Progenitor cell of endocrine pancreas (in vitro differentiated cells): ENCODE measurements around the gene ENTR1. TPM values are rescaled to one million over a fixed set of nuclear protein-coding genes. Genes with fewer than 3 reads are reported as not detected.

Experiments
- DNase-seq: peaks from one replicate; pipeline ENCODE4 v3.0.0; 2021; ENCODE audit warnings: low spot score; ENCODE audit not compliant: unreplicated experiment
- H3K27ac Mint-ChIP-seq: 2 replicates; pipeline ENCODE4 v1.8.0; 2021; ENCODE audit warnings: mild to moderate bottlenecking, moderate library complexity, mixed read lengths
- H3K27me3 Mint-ChIP-seq: 2 replicates; pipeline ENCODE4 v1.8.0; 2021; ENCODE audit warnings: mixed read lengths
- H3K36me3 Mint-ChIP-seq: 2 replicates; pipeline ENCODE4 v1.8.0; 2022; ENCODE audit warnings: mixed read lengths; ENCODE audit not compliant: insufficient read depth
- H3K4me1 Mint-ChIP-seq: 2 replicates; pipeline ENCODE4 v1.8.0; 2021; ENCODE audit warnings: low read depth, mixed read lengths
- H3K4me3 Mint-ChIP-seq: 2 replicates; pipeline ENCODE4 v1.8.0; 2021; ENCODE audit warnings: low read depth, mild to moderate bottlenecking, moderate library complexity, mixed read lengths
- H3K9me3 Mint-ChIP-seq: 2 replicates; pipeline ENCODE4 v1.8.0; 2021; ENCODE audit warnings: low read depth, mixed read lengths
- total RNA-seq: library from RNA; stranded (reverse); gene quantifications from 2 replicates; pipeline ENCODE4 v1.2.1, GENCODE V29; 2021
- TF ChIP-seq, protein P1 (sequence below): fragments of 200-600 bp; sonication (generic); IDR thresholded peaks from one replicate; pipeline ENCODE4 v1.5.0; 2021; ENCODE audit warnings: antibody characterized with exemption, mild to moderate bottlenecking; ENCODE audit not compliant: unreplicated experiment

The ENTR1 gene
- total RNA-seq, 1 donor from 2014 or later = 70.9 TPM

DNA sequence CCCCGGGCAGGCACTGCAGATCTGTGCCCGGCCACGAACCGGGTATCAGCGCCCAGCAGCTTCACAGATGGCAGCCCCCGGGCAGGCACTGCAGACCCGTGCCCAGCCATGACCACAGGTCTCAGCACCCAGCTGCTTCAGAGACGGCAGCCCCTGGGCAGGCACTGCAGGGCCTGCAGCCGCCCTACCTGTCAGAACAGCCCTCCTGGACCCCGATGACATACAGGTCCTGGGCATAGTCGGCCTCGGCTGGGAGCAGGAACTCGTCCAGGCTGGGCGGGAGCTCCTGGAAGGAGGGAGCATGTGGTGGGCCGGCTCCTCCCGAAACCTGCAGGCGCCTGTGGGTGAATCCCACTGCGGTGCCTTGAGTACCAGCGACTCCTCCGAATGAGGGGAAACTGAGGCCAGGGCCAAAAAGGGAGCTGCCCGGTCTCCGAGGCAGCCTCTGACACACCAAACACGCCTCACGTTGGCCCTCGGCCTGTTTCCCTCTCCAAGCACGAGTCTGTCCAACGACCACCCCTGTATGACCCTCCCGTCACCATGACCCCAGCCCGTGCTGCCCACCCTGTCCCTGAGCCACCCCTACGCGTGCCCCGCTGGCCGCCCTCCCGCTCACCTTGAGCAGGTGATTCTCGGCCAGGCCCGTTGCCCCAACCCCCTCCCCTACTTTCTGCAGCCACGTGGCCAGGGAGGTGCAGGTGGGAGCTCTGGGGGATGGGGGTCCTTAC lies 23.6 kb upstream of the ENTR1 start:
- H3K36me3 Mint-ChIP-seq = peaks cover 2% of the 10 kb centered on the region

DNA sequence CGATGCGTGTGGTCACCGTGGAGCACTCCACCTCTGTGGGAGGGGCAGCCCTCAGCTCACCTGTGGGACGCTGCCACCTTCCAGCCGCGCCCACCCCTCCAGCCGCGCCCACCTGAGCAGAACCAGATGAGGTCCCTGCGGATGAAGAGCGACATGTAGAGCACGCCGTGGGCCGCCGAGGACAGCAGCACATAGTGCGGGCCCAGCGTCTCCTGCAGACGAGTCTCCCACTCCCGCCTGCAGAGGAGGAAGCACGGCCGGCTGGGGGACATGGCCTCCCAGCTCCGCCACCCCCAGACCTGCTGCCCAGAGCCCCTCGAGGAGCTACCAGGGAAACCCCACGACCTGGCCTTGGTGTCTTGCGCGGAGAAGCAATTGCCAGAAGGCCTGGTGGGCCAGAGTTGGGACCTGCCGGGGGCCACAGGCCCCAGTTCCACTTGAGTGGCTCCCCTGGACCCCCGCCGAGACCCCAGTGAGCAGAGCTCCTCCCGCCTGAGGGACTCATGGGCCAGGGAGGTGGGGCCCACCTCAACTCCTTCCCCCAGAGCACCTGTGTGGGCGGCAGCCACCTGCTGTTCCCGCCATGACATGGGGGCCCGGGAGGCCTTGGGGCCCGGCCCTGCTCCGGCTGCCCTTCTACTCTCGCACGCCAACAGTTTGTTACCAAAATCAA lies 22.8 kb upstream of the ENTR1 start:
- DNase-seq = no peak
- H3K27ac Mint-ChIP-seq = peak overlapping the region; percentile 16
- H3K27me3 Mint-ChIP-seq = no peaks in the 10 kb centered on the region
- peaks cover 2% of the 10 kb centered on the region for H3K36me3 Mint-ChIP-seq
- TF ChIP-seq, protein P1, sequence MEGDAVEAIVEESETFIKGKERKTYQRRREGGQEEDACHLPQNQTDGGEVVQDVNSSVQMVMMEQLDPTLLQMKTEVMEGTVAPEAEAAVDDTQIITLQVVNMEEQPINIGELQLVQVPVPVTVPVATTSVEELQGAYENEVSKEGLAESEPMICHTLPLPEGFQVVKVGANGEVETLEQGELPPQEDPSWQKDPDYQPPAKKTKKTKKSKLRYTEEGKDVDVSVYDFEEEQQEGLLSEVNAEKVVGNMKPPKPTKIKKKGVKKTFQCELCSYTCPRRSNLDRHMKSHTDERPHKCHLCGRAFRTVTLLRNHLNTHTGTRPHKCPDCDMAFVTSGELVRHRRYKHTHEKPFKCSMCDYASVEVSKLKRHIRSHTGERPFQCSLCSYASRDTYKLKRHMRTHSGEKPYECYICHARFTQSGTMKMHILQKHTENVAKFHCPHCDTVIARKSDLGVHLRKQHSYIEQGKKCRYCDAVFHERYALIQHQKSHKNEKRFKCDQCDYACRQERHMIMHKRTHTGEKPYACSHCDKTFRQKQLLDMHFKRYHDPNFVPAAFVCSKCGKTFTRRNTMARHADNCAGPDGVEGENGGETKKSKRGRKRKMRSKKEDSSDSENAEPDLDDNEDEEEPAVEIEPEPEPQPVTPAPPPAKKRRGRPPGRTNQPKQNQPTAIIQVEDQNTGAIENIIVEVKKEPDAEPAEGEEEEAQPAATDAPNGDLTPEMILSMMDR = no peak
- no peak overlapping the region for H3K4me3 Mint-ChIP-seq
- peaks cover 14% of the 10 kb centered on the region for H3K4me1 Mint-ChIP-seq
- no peaks in the 10 kb centered on the region for H3K9me3 Mint-ChIP-seq

More for the DNA sequence above, 23.6 kb upstream of the ENTR1 start:
- Mint-ChIP-seq H3K9me3 (no peaks in the 10 kb centered on the region), H3K4me3 (no peak overlapping the region), H3K27me3 (no peaks in the 10 kb centered on the region), H3K4me1 (peaks cover 17% of the 10 kb centered on the region), H3K27ac (no peak overlapping the region)
- TF ChIP-seq, protein P1 = no peak
- no peak for DNase-seq

DNA sequence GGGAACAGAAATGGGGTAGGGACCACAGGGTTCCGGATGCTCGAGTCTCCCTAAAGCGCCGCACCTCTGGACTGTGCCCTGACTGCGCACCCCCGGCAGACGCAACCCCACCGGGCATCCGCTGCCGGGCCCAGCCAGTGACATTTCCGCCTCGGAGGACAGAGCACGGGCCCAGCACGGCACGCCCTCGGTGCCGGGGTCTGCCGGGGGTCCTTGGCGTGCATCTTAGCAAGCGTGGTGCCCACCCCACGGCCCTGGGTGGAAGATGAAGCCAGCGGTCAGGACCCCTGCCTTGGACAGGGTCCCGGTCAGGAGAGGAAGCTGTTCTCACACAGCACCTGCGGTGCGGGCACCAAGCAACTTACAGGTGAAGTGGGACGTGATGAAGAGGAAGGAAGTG lies 22.2 kb upstream of the ENTR1 start:
- peaks cover 11% of the 10 kb centered on the region for H3K4me1 Mint-ChIP-seq
- no peak for DNase-seq
- TF ChIP-seq, protein P1 = no peak
- no peaks in the 10 kb centered on the region for H3K27me3 Mint-ChIP-seq
- peaks cover 2% of the 10 kb centered on the region for H3K36me3 Mint-ChIP-seq
- H3K27ac Mint-ChIP-seq = peak overlapping the region; percentile 16
- H3K4me3 Mint-ChIP-seq = no peak overlapping the region
- no peaks in the 10 kb centered on the region for H3K9me3 Mint-ChIP-seq

DNA sequence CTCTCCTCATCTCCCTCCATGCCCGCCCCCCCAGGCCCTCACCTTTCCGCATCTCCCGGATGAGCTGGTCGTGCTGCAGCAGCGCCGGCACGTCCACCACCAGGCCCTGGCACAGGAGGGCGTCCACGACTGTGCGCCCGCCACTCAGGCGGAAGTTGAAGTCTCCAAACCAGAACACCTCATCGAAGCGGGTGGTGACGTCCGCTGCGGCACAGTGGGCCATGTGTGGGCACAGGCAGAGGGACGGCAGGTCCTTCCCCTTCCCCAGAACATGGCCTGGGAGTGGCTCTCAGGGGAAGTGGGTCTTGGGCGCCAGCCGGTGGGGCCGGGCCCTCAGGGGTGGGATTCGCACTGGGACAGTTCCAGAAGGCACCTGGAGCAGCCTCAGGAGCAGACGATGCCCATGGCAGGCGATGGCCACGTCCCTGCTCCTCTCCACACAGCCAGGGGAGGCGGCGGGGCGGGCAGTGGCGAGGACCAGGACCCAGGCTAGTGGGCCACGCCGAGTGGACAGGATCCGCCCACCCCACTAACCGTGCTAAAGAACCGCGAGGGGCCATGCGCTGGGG lies 21.5 kb upstream of the ENTR1 start:
- no peaks in the 10 kb centered on the region for H3K9me3 Mint-ChIP-seq
- no peak overlapping the region for H3K27ac Mint-ChIP-seq
- peaks cover 5% of the 10 kb centered on the region for H3K4me1 Mint-ChIP-seq
- H3K36me3 Mint-ChIP-seq = peaks cover 2% of the 10 kb centered on the region
- no peaks in the 10 kb centered on the region for H3K27me3 Mint-ChIP-seq
- TF ChIP-seq, protein P1 = no peak
- no peak for DNase-seq
- no peak overlapping the region for H3K4me3 Mint-ChIP-seq

DNA sequence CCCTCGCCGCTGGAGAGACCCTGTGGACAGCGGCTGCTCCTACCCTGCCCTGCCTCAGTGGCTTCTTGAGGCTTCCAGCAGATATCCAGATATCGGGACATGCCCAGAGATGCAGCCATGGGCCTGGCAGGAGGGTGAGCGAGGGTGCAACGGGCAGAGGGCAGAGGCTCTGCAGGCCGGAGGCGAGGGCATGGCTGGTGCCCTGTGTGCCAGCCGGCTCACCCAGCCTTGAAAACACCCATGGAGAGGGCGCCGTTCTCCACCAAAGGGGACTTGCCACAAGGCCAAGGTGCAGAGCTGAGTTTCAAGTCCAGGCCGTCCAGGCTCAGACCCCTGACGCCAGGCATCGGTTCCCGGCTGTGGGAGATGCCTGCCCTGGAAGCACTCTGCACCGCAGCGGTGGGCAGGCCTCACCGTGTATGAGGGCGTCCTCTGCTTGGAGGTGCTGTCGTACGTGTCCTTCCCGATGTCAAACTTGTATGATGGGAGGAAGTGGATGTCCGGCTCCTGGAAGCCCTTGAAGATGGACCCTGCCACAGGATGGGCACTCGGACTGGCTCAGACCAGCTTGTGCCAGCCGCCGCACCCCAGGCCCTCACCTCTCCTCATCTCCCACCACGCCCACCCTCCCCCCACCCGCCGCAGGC lies 20.3 kb upstream of the ENTR1 start:
- no peaks in the 10 kb centered on the region for H3K36me3 Mint-ChIP-seq
- H3K27me3 Mint-ChIP-seq = no peaks in the 10 kb centered on the region
- no peaks in the 10 kb centered on the region for H3K9me3 Mint-ChIP-seq
- no peaks in the 10 kb centered on the region for H3K4me1 Mint-ChIP-seq
- no peak for DNase-seq
- H3K27ac Mint-ChIP-seq = no peak overlapping the region
- TF ChIP-seq, protein P1 = no peak
- H3K4me3 Mint-ChIP-seq = no peak overlapping the region
